ENCODE data around the gene TUFM. TPM values are rescaled to one million over a fixed set of nuclear protein-coding genes. Genes with fewer than 3 reads are reported as not detected.

The TUFM gene
- total RNA-seq, 1 experiment from 2014 or later = 361 TPM

DNA sequence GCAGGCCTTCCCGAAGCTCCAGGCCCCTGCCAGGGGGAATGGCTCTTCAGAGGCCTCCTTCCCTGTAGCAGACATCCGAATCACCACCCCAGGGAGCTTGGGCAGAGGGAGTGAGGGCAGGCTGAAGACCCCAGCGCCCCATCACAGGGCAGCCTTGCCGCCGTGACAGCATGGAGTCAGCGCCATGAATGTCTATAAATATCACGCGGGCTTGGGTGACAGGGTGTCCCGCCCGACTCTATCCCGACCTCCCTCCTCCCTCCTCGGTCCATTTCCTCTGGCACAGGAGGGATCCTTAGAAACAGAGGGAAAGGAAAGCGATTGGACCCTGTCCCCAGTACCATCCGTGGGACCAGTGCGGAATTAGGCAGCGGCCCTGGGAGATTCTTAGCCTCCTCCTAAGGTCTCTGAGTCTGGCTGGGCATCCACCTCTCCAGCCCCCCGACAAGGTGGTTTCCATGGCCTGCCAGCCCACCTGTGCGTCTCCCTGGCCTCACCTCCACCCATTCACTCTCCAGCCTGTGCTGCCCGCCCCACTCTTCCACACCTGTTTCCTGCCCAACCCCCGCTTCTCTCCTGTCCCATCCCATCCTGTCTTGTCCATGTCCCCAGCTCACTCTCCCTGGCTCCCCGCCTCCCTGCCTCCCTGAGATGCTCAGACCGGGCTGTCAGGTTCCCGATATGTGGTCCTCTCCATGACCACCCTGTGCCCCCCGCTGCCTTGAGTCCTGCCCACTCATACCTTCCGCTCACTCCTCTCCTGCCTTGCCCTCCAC, 37.3 kb upstream of the TUFM start:
- H3K9me2 ChIP-seq (ENCODE audit: insufficient read depth) = no peaks in the 10 kb centered on the region
- ChIA-PET CTCF (no interaction called here), POLR2A (no interaction called here), RAD21 (ENCODE audit: low non-redundant PET in 1 of 2, low total read pairs in 2 of 2, uncharacterized antibody in 2 of 2, unreplicated experiment in 2 of 2) (no interaction called here)
- H3K79me2 ChIP-seq (ENCODE audit: insufficient read depth, low read length) = no peaks in the 10 kb centered on the region
- H2AFZ ChIP-seq (ENCODE audit: low read depth, low read length, poor library complexity, severe bottlenecking) = no peak overlapping the region
- no peak overlapping the region for H3K27ac ChIP-seq (ENCODE audit: low read depth, low read length)
- no peak overlapping the region for H3K9ac ChIP-seq (ENCODE audit: low read length)
- TF ChIP-seq ZNF274 (IDR thresholded peaks at IDR 0.05; ENCODE audit: low read depth, low read length) (no peak), POLR2A (IDR thresholded peaks at IDR 0.05; ENCODE audit: borderline replicate concordance, extremely low read depth, insufficient read depth, insufficient read length) (no peak), RAD21 (IDR thresholded peaks at IDR 0.05; ENCODE audit: low read depth) (no peak), TCF7L2 (IDR thresholded peaks at IDR 0.05; ENCODE audit: borderline replicate concordance, extremely low read depth, insufficient read depth, insufficient read length) (no peak), EGR1 (IDR thresholded peaks at IDR 0.05; ENCODE audit: low read depth) (no peak), SIN3A (IDR thresholded peaks at IDR 0.05; ENCODE audit: low read depth) (no peak), ZFX (IDR thresholded peaks at IDR 0.05) (no peak)
- TF ChIP-seq, protein P1, sequence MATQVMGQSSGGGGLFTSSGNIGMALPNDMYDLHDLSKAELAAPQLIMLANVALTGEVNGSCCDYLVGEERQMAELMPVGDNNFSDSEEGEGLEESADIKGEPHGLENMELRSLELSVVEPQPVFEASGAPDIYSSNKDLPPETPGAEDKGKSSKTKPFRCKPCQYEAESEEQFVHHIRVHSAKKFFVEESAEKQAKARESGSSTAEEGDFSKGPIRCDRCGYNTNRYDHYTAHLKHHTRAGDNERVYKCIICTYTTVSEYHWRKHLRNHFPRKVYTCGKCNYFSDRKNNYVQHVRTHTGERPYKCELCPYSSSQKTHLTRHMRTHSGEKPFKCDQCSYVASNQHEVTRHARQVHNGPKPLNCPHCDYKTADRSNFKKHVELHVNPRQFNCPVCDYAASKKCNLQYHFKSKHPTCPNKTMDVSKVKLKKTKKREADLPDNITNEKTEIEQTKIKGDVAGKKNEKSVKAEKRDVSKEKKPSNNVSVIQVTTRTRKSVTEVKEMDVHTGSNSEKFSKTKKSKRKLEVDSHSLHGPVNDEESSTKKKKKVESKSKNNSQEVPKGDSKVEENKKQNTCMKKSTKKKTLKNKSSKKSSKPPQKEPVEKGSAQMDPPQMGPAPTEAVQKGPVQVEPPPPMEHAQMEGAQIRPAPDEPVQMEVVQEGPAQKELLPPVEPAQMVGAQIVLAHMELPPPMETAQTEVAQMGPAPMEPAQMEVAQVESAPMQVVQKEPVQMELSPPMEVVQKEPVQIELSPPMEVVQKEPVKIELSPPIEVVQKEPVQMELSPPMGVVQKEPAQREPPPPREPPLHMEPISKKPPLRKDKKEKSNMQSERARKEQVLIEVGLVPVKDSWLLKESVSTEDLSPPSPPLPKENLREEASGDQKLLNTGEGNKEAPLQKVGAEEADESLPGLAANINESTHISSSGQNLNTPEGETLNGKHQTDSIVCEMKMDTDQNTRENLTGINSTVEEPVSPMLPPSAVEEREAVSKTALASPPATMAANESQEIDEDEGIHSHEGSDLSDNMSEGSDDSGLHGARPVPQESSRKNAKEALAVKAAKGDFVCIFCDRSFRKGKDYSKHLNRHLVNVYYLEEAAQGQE (IDR thresholded peaks at IDR 0.05; ENCODE audit: low read depth) = no peak
- TF ChIP-seq, protein P2, sequence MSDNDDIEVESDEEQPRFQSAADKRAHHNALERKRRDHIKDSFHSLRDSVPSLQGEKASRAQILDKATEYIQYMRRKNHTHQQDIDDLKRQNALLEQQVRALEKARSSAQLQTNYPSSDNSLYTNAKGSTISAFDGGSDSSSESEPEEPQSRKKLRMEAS (IDR thresholded peaks at IDR 0.05) = no peak
- TF ChIP-seq, protein P3, sequence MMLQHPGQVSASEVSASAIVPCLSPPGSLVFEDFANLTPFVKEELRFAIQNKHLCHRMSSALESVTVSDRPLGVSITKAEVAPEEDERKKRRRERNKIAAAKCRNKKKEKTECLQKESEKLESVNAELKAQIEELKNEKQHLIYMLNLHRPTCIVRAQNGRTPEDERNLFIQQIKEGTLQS (IDR thresholded peaks at IDR 0.05) = no peak
- H4K20me1 ChIP-seq (ENCODE audit: insufficient read depth) = no peaks in the 10 kb centered on the region
- H3K36me3 ChIP-seq (ENCODE audit: control insufficient read depth in 1 of 2, insufficient read depth in 2 of 2, low read length in 2 of 2) = no peaks in the 10 kb centered on the region
- H3K4me1 ChIP-seq (ENCODE audit: control insufficient read depth in 1 of 2, insufficient read depth in 2 of 2, low read length in 2 of 2) = peaks cover 5 to 17% of the 10 kb centered on the region in 2 experiments; a peak in 2 of 4 replicates
- H3K4me2 ChIP-seq (ENCODE audit: low read length) = no peak overlapping the region
- no peak for DNase-seq (ENCODE audit: low read depth, low spot score)
- no peak overlapping the region for H3K4me3 ChIP-seq (replicated peaks in 1 of 2; ENCODE audit: low read depth in 1 of 2, low read length in 2 of 2)
- BruUV-seq (replicated peaks) = no TSS peak
- no peaks in the 10 kb centered on the region for H3K9me3 ChIP-seq (ENCODE audit: control insufficient read depth in 1 of 2, insufficient read depth in 1 of 2, low read depth in 1 of 2, low read length in 2 of 2)
- no peak for ATAC-seq
- intact Hi-C loops (cut with micrococcal nuclease) = no loop called here
- no peaks in the 10 kb centered on the region for H3K27me3 ChIP-seq (ENCODE audit: insufficient read depth, low read length)

Measured in HCT116 (cell line).